Natural killer cell (primary cell): ENCODE measurements around the gene TRERF1. TPM values are rescaled to one million over a fixed set of nuclear protein-coding genes. Genes with fewer than 3 reads are reported as not detected.
"Not testable (repeated sequence)": the region's sequence is repeated elsewhere in the genome, so short reads cannot be mapped to it uniquely, and the experiment has no call there.

Experiments used
- ATAC-seq, 3 donors: fragments of 150-1000 bp in 2 of 3; fragments of 200-7000 bp in 1 of 3; cut with Tn5 transposase; 1 replicate in 1 of 3; 2 replicates in 2 of 3; pipeline ENCODE4 v1.10.0; 2021; ENCODE audit warnings: mild to moderate bottlenecking in 2 of 3, moderate library complexity in 2 of 3
- DNase-seq, 2 donors: peaks; one replicate each; pipeline versions ENCODE4 v3.0.0 to v3.0.0-alpha.2; 2013 to 2021; ENCODE audit warnings: mixed read lengths in 1 of 2
- H3K27ac ChIP-seq: one replicate; pipeline ENCODE4 v1.5.1; 2013; ENCODE audit warnings: mild to moderate bottlenecking, low read length
- H3K27me3 ChIP-seq: one replicate; pipeline ENCODE4 v1.6.1; 2013; ENCODE audit warnings: low read length; ENCODE audit not compliant: control insufficient read depth, insufficient read depth
- H3K36me3 ChIP-seq: one replicate; pipeline ENCODE4 v1.6.1; 2013; ENCODE audit warnings: low read length; ENCODE audit not compliant: control insufficient read depth, insufficient read depth
- H3K4me1 ChIP-seq: one replicate; pipeline ENCODE4 v1.6.1; 2013; ENCODE audit warnings: low read length; ENCODE audit not compliant: control insufficient read depth, insufficient read depth
- H3K4me3 ChIP-seq: one replicate; pipeline ENCODE4 v1.5.1; 2013; ENCODE audit warnings: low read length
- H3K9me3 ChIP-seq: one replicate; pipeline ENCODE4 v1.6.1; 2013; ENCODE audit warnings: low read length; ENCODE audit not compliant: control insufficient read depth, insufficient read depth
- H3K27ac Mint-ChIP-seq, 2 donors: one replicate each; pipeline ENCODE4 v1.8.0; 2022; ENCODE audit warnings: mild to moderate bottlenecking in 2 of 2, mixed read lengths in 2 of 2, moderate library complexity in 1 of 2
- H3K27me3 Mint-ChIP-seq, 2 donors: one replicate each; pipeline ENCODE4 v1.8.0; 2022; ENCODE audit warnings: low read depth in 2 of 2, mixed read lengths in 2 of 2
- H3K36me3 Mint-ChIP-seq: one replicate; pipeline ENCODE4 v1.8.0; 2022; ENCODE audit warnings: mixed read lengths
- H3K4me1 Mint-ChIP-seq, 2 donors: one replicate each; pipeline ENCODE4 v1.8.0; 2022; ENCODE audit warnings: mixed read lengths in 2 of 2
- H3K4me3 Mint-ChIP-seq: one replicate; pipeline ENCODE4 v1.8.0; 2022; ENCODE audit warnings: mild to moderate bottlenecking, moderate library complexity, mixed read lengths
- H3K9me3 Mint-ChIP-seq, 2 donors: one replicate each; pipeline ENCODE4 v1.8.0; 2022; ENCODE audit warnings: mixed read lengths in 2 of 2
- WGBS: methylation state at CpG from one replicate; pipeline ENCODE4 v1.1.7; 2013; ENCODE audit warnings: missing lambda C conversion rate; ENCODE audit not compliant: insufficient coverage; 5-methylcytosine and 5-hydroxymethylcytosine counted together
- intact Hi-C: fragments of 100-400 bp; cut with micrococcal nuclease; formaldehyde crosslinking; loops from one replicate; pipeline ENCODE4 v1.14.2; 2022
- total RNA-seq, 4 donors: library from RNA; stranded (reverse); fragments of 120-200 nt in 1 of 4; gene quantifications; one replicate each; pipeline versions ENCODE4 v1.2.3 to v1.2.4, GENCODE V29; 2013 to 2022
- TF ChIP-seq, protein P1 (sequence below): fragments of 200-600 bp; IDR thresholded peaks from one replicate; pipeline ENCODE4 v1.8.0; 2022; ENCODE audit warnings: antibody characterized with exemption

TRERF1 gene
- total RNA-seq, 3 donors from 2014 or later (not counting 1 experiment from before 2014, with no cell fraction given), result 34.6 to 42.3 (median 38.6) TPM

DNA sequence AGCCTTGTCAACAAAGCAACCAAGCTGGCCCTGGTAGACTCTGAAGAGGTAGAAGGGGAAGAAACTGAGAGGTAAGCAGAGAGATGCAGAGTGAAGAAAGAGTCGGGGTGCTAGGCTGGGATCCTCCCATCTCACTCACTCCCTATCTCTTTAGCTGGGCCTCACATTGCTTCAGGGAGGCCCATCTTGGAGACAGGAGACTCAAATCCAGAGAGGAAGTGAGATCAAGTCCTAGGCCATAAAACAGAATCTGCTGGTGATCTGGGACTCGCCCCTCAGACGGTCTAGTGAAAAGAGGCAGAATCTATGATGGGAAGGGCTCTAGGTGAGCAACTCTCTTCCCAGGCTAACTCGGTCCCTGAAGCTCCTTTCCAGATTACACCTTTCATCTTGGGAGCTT lies 256.3 kb downstream of the TRERF1 start:
- TF ChIP-seq, protein P1, sequence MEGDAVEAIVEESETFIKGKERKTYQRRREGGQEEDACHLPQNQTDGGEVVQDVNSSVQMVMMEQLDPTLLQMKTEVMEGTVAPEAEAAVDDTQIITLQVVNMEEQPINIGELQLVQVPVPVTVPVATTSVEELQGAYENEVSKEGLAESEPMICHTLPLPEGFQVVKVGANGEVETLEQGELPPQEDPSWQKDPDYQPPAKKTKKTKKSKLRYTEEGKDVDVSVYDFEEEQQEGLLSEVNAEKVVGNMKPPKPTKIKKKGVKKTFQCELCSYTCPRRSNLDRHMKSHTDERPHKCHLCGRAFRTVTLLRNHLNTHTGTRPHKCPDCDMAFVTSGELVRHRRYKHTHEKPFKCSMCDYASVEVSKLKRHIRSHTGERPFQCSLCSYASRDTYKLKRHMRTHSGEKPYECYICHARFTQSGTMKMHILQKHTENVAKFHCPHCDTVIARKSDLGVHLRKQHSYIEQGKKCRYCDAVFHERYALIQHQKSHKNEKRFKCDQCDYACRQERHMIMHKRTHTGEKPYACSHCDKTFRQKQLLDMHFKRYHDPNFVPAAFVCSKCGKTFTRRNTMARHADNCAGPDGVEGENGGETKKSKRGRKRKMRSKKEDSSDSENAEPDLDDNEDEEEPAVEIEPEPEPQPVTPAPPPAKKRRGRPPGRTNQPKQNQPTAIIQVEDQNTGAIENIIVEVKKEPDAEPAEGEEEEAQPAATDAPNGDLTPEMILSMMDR, result no peak
- H3K27ac ChIP-seq, result no peak overlapping the region
- H3K9me3 ChIP-seq, result no peaks in the 10 kb centered on the region
- Mint-ChIP-seq H3K4me1 (no peaks in the 10 kb centered on the region), H3K27me3 (no peaks in the 10 kb centered on the region), H3K27ac (no peak overlapping the region), H3K9me3 (no peaks in the 10 kb centered on the region), H3K36me3 (no peaks in the 10 kb centered on the region), H3K4me3 (no peak overlapping the region)
- ATAC-seq, result no peak
- no peaks in the 10 kb centered on the region for H3K36me3 ChIP-seq
- no peaks in the 10 kb centered on the region for H3K27me3 ChIP-seq
- WGBS, result 91% methylated on average over 4 of the region's 4 CpGs
- no peak for DNase-seq
- H3K4me3 ChIP-seq, result no peak overlapping the region
- intact Hi-C loops, result no loop called here
- H3K4me1 ChIP-seq, result no peaks in the 10 kb centered on the region

DNA sequence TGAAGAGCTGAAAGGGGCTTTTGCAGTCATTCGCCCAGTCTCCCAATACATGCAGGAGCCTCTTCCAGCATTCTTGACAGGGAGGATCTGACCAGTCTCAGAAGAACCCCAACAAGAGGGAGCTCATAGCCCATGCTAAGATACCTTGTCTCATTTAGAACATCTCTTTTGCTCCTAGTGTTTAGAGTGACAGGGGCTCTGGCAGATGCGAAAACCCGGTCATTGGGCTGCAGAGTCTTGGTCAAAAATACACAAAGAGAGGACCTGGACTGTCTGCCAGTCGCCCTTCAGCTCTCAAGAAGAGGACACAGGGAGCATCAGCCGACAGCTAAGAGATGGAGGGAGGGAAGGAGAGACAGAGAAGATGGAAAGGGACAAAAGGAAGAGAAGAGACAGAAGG lies 257.7 kb downstream of the TRERF1 start:
- H3K27me3 ChIP-seq, result no peaks in the 10 kb centered on the region
- no peak overlapping the region for H3K27ac ChIP-seq
- whole genome bisulfite sequencing, result 96% methylated on average over 5 of the region's 5 CpGs
- intact Hi-C loops, result no loop called here
- Mint-ChIP-seq H3K27me3 (no peaks in the 10 kb centered on the region), H3K4me3 (no peak overlapping the region), H3K27ac (no peak overlapping the region), H3K4me1 (no peaks in the 10 kb centered on the region), H3K36me3 (no peaks in the 10 kb centered on the region), H3K9me3 (no peaks in the 10 kb centered on the region)
- TF ChIP-seq, protein P1, result no peak
- H3K4me1 ChIP-seq, result no peaks in the 10 kb centered on the region
- H3K4me3 ChIP-seq, result no peak overlapping the region
- no peaks in the 10 kb centered on the region for H3K9me3 ChIP-seq
- H3K36me3 ChIP-seq, result no peaks in the 10 kb centered on the region
- no peak for ATAC-seq
- DNase-seq, result no peak

DNA sequence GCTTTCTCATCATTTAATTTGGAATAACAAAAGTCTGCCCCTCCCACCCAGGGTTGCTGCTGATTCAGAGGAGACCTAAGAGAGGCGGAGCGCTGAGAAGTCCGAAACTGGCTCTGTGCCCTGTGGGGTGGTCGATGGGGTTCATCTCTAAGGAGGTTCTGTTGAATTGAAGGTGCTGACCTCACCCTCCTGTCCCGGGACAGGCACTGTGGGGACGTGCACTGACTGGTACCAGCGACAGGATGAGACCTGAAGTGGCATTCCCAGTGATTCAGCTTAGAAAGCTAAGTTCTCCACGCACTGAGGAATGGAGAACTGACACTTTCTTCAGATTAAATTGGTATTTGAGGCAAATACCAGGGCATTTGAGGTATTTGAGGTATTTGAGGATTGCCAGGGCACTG lies 258.2 kb downstream of the TRERF1 start:
- Histone ChIP-seq H3K36me3 (no peaks in the 10 kb centered on the region), H3K4me3 (no peak overlapping the region), H3K27me3 (no peaks in the 10 kb centered on the region), H3K9me3 (no peaks in the 10 kb centered on the region), H3K4me1 (no peaks in the 10 kb centered on the region), H3K27ac (no peak overlapping the region)
- no peak overlapping the region for H3K4me3 Mint-ChIP-seq
- ATAC-seq (no peak), DNase-seq (no peak)
- no peaks in the 10 kb centered on the region for H3K27me3 Mint-ChIP-seq
- intact Hi-C loops, result no loop called here
- no peaks in the 10 kb centered on the region for H3K9me3 Mint-ChIP-seq
- TF ChIP-seq, protein P1, result no peak
- no peak overlapping the region for H3K27ac Mint-ChIP-seq
- H3K4me1 Mint-ChIP-seq, result no peaks in the 10 kb centered on the region
- 89% methylated on average over 8 of the region's 8 CpGs for WGBS
- H3K36me3 Mint-ChIP-seq, result no peaks in the 10 kb centered on the region

DNA sequence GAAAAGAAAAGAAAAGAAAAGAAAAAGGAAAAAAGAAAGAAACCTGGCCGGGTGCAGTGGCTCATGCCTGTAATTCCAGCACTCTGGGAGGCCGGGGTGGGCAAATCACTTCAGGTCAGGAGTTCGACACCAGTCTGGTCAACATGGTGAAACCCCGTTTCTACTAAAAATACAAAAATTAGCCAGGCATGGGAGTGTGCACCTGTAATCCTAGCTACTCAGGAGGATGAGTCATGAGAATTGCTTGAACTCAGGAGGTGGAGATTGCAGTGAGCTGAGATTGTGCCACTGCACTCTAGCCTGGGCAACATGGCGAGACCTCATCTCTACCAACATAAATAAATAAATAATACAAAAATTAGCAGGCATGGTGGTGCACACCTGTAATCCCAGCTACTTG lies 259.3 kb downstream of the TRERF1 start:
- H3K27ac ChIP-seq, H3K4me3 ChIP-seq, H3K4me1 ChIP-seq, H3K4me1 Mint-ChIP-seq, H3K9me3 Mint-ChIP-seq, H3K27ac Mint-ChIP-seq, H3K27me3 ChIP-seq, intact Hi-C loops, H3K36me3 ChIP-seq, H3K4me3 Mint-ChIP-seq, H3K27me3 Mint-ChIP-seq, H3K36me3 Mint-ChIP-seq, H3K9me3 ChIP-seq, DNase-seq, ATAC-seq: not testable (repeated sequence)
- WGBS, result 100% methylated on average over 3 of the region's 5 CpGs
